Transverse colon (tissue), 4 donors: Measurements from ENCODE around the gene ORMDL3. TPM values are rescaled to one million over a fixed set of nuclear protein-coding genes. Genes with fewer than 3 reads are reported as not detected.

ENCODE experiments used
- DNase-seq: peaks from one replicate; pipeline ENCODE4 v3.0.0-alpha.2; 2019
- H3K27ac ChIP-seq, 4 donors: fragments of 200-600 bp; sonication (generic); 2 replicates each; pipeline ENCODE4 v1.5.1; 2016 to 2018; ENCODE audit warnings: inconsistent platforms in 4 of 4
- H3K27me3 ChIP-seq: fragments of 200-600 bp; sonication (generic); 2 replicates; pipeline ENCODE4 v1.5.1; 2017; ENCODE audit warnings: inconsistent platforms
- H3K36me3 ChIP-seq, 4 donors: fragments of 200-600 bp; sonication (generic); 2 replicates each; pipeline ENCODE4 v1.5.1; 2017 to 2019; ENCODE audit warnings: inconsistent platforms in 4 of 4
- H3K4me1 ChIP-seq, 4 donors: fragments of 200-600 bp; sonication (generic); 2 replicates each; pipeline ENCODE4 v1.5.1; 2017 to 2020; ENCODE audit warnings: inconsistent platforms in 4 of 4
- H3K4me3 ChIP-seq, 4 donors: fragments of 200-600 bp; sonication (generic); 1 replicate in 1 of 4; 2 replicates in 3 of 4; pipeline versions ENCODE4 v1.5.1 to v1.6.1; 2017 to 2019; ENCODE audit warnings: inconsistent platforms in 4 of 4
- H3K9me3 ChIP-seq, 2 donors: fragments of 200-600 bp; sonication (generic); 2 replicates each; pipeline ENCODE4 v1.5.1; 2017 to 2019; ENCODE audit warnings: inconsistent platforms in 2 of 2
- EP300 ChIP-seq: sonication (generic); formaldehyde crosslinking; IDR thresholded peaks from one replicate; pipeline ENCODE4 v1.6.1; 2017; ENCODE audit warnings: antibody characterized with exemption, low read depth
- POLR2A ChIP-seq: fragments of 450-650 bp; IDR thresholded peaks from one replicate; pipeline ENCODE4 v1.6.1; 2016; ENCODE audit warnings: antibody characterized with exemption, mild to moderate bottlenecking, moderate library complexity
- POLR2AphosphoS5 ChIP-seq, 3 donors: sonication (generic); formaldehyde crosslinking; IDR thresholded peaks; one replicate each; pipeline ENCODE4 v1.6.1; 2016; ENCODE audit warnings: antibody characterized with exemption in 3 of 3
- WGBS, 2 donors: methylation state at CpG; one replicate each; pipeline ENCODE4 v1.1.5; 2018; ENCODE audit warnings: low coverage in 1 of 2; 5-methylcytosine and 5-hydroxymethylcytosine counted together
- in situ Hi-C, 4 donors: fragments of 200-750 bp; cut with MboI; loops; one replicate each; pipeline versions ENCODE4 v1.15.0 to v1.15.1; 2017; ENCODE audit warnings: low sequenced_read_pairs in 3 of 4, low pct_ligation_motif_present in 1 of 4, low pct_unique_long_range_greater_than_20kb in 1 of 4
- intact Hi-C: fragments of 100-400 bp; cut with DNase I; formaldehyde crosslinking; loops from one replicate; pipeline ENCODE4 v1.15.1; 2023; ENCODE audit warnings: low total_unique reads
- total RNA-seq, 4 donors: library from RNA; depleted of rRNA; stranded (reverse); fragments of >200 nt; gene quantifications; one replicate each; pipeline ENCODE4 v1.1.0, GENCODE V29; 2016
- TF ChIP-seq, protein P1 (sequence below), 5 experiments: fragments of 200-600 bp in 3 of 5; fragments of 450-650 bp in 2 of 5; sonication (generic) in 3 of 5; IDR thresholded peaks; 1 replicate in 2 of 5; 2 replicates in 3 of 5; pipeline ENCODE4 v1.5.1; 2016 to 2017; ENCODE audit warnings: antibody characterized with exemption in 5 of 5, inconsistent platforms in 3 of 5, mild to moderate bottlenecking in 2 of 5, moderate library complexity in 1 of 5

The ORMDL3 gene
- total RNA-seq, 4 donors from 2014 or later = 47.4 to 78.9 (median 56.7) TPM

DNA sequence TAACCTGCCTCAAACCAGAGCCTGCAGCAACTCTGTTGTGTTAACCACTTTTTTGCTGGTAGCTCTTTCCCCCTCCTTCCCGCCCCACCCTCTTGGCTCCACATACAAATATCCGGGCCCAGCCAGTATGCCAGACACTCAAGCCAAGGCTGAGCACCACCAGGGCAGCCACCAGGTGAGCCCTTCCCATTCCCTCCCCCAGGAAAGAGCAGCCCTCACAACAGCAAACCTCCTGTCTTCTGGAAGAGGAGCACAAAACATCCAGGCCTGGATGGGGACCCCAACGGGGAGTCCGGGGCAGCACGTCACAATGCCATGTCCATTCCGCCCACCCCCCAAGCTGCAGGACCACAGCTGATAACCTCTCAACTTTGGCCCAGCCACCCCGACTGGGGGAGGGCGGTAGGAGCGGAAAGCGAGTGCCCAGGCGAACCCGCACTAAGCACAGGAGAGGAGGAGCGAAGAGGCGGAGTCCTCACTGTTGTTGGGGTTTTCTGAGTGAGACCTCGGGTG, 757 bp downstream of the ORMDL3 start:
- peak; percentile 60 for DNase-seq

GRCh38 chr17:39926135-39926587, 1.2 kb downstream of the ORMDL3 start:
- in situ Hi-C loops = no loop called here
- Histone ChIP-seq H3K4me1 (peaks cover 20 to 35% (median 28%) of the 10 kb centered on the region in 4 donors), H3K4me3 (peak overlapping the region in 3 of 4 donors; percentile 63 to 79 (median 76))

More for the DNA sequence above, 757 bp downstream of the ORMDL3 start:
- intact Hi-C loops = no loop called here
- Histone ChIP-seq H3K4me3 (peak overlapping the region; percentile 63 to 91 (median 78)), H3K36me3 (peaks cover 0 to 20% (median 6%) of the 10 kb centered on the region in 4 donors), H3K27ac (peak overlapping the region; percentile 87 to 96 (median 90)), H3K9me3 (no peaks in the 10 kb centered on the region), H3K27me3 (no peaks in the 10 kb centered on the region), H3K4me1 (peaks cover 20 to 35% (median 28%) of the 10 kb centered on the region in 4 donors)
- WGBS, 2 donors = 2% methylated on average over 13 of the region's 15 CpGs; no CpG with 5 or more reads in 1 of the 2 donors
- in situ Hi-C loops = no loop called here
- TF ChIP-seq, protein P1, sequence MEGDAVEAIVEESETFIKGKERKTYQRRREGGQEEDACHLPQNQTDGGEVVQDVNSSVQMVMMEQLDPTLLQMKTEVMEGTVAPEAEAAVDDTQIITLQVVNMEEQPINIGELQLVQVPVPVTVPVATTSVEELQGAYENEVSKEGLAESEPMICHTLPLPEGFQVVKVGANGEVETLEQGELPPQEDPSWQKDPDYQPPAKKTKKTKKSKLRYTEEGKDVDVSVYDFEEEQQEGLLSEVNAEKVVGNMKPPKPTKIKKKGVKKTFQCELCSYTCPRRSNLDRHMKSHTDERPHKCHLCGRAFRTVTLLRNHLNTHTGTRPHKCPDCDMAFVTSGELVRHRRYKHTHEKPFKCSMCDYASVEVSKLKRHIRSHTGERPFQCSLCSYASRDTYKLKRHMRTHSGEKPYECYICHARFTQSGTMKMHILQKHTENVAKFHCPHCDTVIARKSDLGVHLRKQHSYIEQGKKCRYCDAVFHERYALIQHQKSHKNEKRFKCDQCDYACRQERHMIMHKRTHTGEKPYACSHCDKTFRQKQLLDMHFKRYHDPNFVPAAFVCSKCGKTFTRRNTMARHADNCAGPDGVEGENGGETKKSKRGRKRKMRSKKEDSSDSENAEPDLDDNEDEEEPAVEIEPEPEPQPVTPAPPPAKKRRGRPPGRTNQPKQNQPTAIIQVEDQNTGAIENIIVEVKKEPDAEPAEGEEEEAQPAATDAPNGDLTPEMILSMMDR (IDR thresholded peaks at IDR 0.05) = no peak
- no peak for TF ChIP-seq POLR2A
- peak in 1 of 3 donors; percentile 3 for TF ChIP-seq POLR2AphosphoS5 (IDR thresholded peaks at IDR 0.05)

GRCh38 chr17:39925282-39926134, 1.9 kb downstream of the ORMDL3 start:
- no peak for DNase-seq
- H3K9me3 ChIP-seq = no peaks in the 10 kb centered on the region
- 92% methylated on average over 11 of the region's 11 CpGs; no CpG with 5 or more reads in 1 of the 2 donors for WGBS, 2 donors
- peaks cover 20 to 35% (median 28%) of the 10 kb centered on the region in 4 donors for H3K4me1 ChIP-seq
- peak overlapping the region in 2 of 4 donors; percentile 76 to 79 for H3K4me3 ChIP-seq
- intact Hi-C loops (no loop called here), in situ Hi-C loops (no loop called here)
- TF ChIP-seq, protein P1 (IDR thresholded peaks at IDR 0.05) = no peak
- TF ChIP-seq EP300 = no peak
- no peak for TF ChIP-seq POLR2A
- no peak for TF ChIP-seq POLR2AphosphoS5 (IDR thresholded peaks at IDR 0.05)
- peaks cover 0 to 20% (median 6%) of the 10 kb centered on the region in 4 donors for H3K36me3 ChIP-seq
- H3K27me3 ChIP-seq = no peaks in the 10 kb centered on the region
- H3K27ac ChIP-seq = peak overlapping the region; percentile 87 to 96 (median 90)

More at GRCh38 chr17:39926135-39926587, 1.2 kb downstream of the ORMDL3 start:
- intact Hi-C loops = no loop called here
- Histone ChIP-seq H3K27me3 (no peaks in the 10 kb centered on the region), H3K27ac (peak overlapping the region; percentile 87 to 96 (median 90)), H3K9me3 (no peaks in the 10 kb centered on the region), H3K36me3 (peaks cover 0 to 20% (median 6%) of the 10 kb centered on the region in 4 donors)
- DNase-seq = no peak
- WGBS, 2 donors = 6 to 29% methylated on average over 2 to 4 of the region's 4 CpGs
- TF ChIP-seq, protein P1 (IDR thresholded peaks at IDR 0.05) = no peak

GRCh38 chr17:39924691-39925055, 2.7 kb downstream of the ORMDL3 start:
- H3K36me3 ChIP-seq = peaks cover 0 to 20% (median 6%) of the 10 kb centered on the region in 4 donors
- H3K4me3 ChIP-seq = no peak overlapping the region
- H3K27ac ChIP-seq = no peak overlapping the region
- intact Hi-C loops = no loop called here
- no peak for TF ChIP-seq EP300
- TF ChIP-seq POLR2AphosphoS5 (IDR thresholded peaks at IDR 0.05) = no peak
- TF ChIP-seq, protein P1 (IDR thresholded peaks at IDR 0.05) = no peak
- TF ChIP-seq POLR2A = no peak
- 62% methylated on average over 3 of the region's 3 CpGs; no CpG with 5 or more reads in 1 of the 2 donors for whole genome bisulfite sequencing, 2 donors
- H3K4me1 ChIP-seq = peaks cover 20 to 35% (median 28%) of the 10 kb centered on the region in 4 donors
- in situ Hi-C loops = no loop called here
- H3K27me3 ChIP-seq = no peaks in the 10 kb centered on the region
- no peaks in the 10 kb centered on the region for H3K9me3 ChIP-seq
- no peak for DNase-seq
